ENCODE data around the gene EXOC6.
"Not testable (repeated sequence)": the region's sequence is repeated elsewhere in the genome, so short reads cannot be mapped to it uniquely, and the experiment has no call there.

EXOC6 gene

GRCh38 chr10:92946491-92946890 is 98.2 kb downstream of the EXOC6 start:
- DNase-seq = no peak

DNA sequence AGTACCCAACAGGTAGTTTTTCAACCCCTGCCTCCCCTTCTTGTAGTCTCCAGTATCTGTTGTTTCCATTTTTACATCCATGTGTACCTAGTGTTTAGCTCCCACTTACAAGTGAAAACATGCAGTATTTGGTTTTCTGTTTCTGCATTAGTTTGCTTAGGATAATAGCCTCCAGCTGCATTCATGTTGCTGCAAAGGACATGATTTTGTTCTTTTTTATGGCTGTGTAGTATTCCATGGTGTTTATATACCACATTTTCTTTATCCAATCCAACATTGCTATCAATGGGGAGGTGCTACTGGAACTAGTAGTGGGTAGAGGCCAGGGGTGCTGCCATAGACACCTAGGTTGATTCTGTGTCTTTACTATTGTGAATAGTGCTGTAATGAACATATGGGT is 104.3 kb downstream of the EXOC6 start:
- DNase-seq = not testable (repeated sequence)

- DNase-seq = no peak
These were observed 109.1 kb downstream of the EXOC6 start for GRCh38 chr10:92957223-92958010.

- DNase-seq = no peak
These were observed 113.3 kb downstream of the EXOC6 start for GRCh38 chr10:92961638-92962037.

- DNase-seq = no peak
These were observed 117.0 kb downstream of the EXOC6 start for GRCh38 chr10:92965314-92965713.

DNA sequence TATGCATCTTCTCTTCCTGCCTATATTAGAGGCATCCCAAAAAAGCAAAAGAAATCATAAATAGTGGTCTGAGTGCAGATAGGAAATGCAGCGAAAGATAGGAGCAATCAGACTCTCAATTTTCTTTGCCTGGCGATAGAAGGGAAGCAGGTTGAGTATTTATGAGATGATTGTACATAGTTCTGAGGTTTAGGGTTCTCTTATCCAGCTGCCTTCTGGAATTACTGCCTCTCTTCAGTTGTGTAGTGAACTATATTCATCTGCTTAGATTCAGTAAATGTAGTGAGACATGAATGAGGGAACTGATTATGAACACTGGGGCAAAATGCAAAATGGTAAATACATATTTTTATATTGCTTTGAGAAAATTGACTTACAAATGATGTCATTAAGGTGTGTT is 119.3 kb downstream of the EXOC6 start:
- no peak for DNase-seq

DNA sequence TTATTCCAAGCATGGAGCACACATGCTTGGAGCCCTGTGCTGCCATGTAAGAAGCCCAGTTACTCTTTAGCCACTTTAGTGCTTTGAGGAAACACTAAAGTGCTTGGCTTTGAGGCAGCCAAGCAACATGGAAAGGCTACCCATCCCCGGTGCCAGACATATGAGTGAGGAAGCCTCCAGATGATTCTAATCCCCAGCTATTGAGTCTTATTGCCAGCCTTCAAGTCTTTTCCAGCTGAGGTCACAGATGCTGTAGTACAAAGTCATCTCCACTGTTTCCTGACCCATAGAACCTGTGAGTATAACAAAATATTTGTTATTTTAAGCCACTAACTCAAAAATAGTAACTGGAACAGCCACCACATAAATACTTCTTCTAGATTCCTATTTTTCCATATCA is 120.8 kb downstream of the EXOC6 start:
- DNase-seq = no peak

- no peak for DNase-seq
These were observed 122.2 kb downstream of the EXOC6 start for GRCh38 chr10:92970301-92971070.

DNA sequence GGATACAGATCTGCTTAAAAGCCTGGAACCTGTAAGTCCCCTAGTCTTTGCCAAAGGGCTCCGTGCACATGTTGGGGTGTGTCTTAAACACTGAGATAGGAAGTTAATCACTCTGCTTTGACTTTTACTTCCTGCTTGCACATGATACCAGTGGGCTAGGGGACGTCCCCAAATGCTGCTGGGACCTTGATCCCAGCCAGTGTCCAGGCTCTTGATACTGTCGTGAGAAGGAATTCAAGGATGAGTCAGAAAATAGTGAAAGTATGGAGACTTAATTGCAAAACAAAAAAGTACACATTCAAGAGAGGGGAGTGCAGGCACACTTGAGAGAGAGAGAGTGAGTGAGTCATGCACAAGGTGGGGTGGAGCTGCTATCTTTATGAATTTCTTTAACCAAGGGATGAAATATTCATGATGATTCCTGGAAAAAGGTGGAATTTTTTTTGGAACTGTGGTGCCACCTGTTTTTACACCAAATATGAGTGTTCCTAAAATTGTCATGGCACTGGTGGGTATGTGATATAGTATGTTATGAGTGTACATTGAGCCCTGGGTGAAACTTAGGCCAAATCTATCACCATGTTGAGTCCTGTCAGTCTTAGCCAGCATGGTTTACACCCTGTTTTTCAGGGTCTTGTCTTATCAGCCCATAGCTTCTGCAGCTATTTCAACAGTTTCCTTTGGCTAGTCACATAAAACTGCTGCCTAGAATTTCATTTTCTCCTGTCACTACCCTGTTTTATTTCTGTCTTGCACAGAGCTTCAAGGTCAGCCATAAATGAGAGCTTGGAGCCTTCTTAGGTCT is 123.9 kb downstream of the EXOC6 start:
- peak; percentile 13 for DNase-seq

DNA sequence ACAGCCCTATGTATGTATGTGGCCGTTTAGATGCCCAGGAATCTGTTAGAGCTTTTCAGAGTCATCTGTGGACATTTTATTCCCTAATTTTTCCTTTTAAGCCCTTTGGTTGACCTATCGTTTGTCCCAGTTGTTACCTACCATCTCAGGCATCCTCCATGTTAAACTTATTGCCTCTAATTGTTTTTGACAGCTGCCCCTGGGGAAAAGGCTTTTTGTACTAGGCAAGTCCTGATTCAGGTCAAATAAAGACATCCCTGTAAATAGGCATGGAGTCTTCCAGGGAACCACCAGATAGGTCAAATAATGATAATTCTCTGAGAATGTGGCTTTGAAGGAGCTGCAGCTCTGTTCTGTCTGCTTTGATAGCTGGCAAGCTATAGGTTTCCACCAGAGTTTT is 124.6 kb downstream of the EXOC6 start:
- DNase-seq = no peak

DNA sequence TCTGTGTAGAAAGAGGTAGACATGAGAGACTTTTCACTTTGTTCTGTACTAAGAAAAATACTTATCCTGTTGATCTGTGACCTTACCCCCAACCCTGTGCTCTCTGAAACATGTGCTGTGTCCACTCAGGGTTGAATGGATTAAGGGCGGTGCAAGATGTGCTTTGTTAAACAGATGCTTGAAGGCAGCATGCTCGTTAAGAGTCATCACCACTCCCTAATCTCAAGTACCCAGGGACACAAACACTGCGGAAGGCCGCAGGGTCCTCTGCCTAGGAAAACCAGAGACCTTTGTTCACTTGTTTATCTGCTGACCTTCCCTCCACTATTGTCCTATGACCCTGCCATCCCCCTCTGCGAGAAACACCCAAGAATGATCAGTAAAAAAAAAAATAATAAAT is 128.0 kb downstream of the EXOC6 start:
- DNase-seq = not testable (repeated sequence)

- no peak for DNase-seq
These were observed 140.9 kb downstream of the EXOC6 start for GRCh38 chr10:92989250-92989649.

DNA sequence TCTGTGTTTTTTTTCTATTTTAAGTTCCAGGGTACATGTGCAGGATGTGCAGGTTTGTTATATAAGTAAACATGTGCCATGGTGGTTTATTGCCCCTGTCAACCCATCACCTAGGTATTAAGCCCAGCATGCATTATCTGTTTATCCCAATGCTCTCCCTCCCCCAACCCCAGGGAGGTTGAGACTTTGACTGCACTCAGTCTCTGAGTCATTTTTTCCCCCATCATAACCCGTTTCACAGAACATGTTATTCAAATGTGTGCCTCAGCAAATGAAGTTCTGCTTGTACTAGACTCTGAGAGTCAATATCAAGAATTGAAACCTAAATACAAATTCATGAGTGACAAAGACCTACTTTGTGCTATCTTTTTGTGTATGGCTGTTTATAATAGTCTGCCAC is 142.3 kb downstream of the EXOC6 start:
- DNase-seq = no peak

GRCh38 chr10:92991513-92991912 is 143.2 kb downstream of the EXOC6 start:
- no peak for DNase-seq

- no peak for DNase-seq
These were observed 145.5 kb downstream of the EXOC6 start for GRCh38 chr10:92993699-92994272.

GRCh38 chr10:92995509-92995908 is 147.2 kb downstream of the EXOC6 start:
- no peak for DNase-seq

- DNase-seq = no peak
These were observed 149.3 kb downstream of the EXOC6 start for GRCh38 chr10:92997620-92998019.

DNA sequence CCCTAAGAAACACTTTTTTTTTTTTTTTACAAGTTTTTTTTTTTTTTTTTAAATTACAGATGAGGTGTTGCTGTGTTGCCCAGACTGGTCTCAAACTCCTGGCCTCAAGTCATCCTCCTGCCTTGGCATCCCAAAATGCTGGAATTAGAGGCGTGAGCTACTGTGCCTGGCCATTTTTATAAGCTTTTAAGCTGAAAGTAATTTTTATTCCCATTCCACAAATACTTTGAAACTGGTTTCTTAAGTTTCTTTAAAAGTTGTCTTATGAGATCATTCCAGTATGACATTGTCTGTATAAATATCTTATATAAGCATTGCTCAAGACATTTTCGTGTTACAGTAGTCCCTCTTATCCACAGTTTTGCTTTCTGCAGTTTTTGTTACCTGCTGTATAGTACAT is 150.9 kb downstream of the EXOC6 start:
- no peak for DNase-seq

GRCh38 chr10:93006435-93007039 is 158.2 kb downstream of the EXOC6 start:
- no peak for DNase-seq

- DNase-seq = no peak
These were observed 167.4 kb downstream of the EXOC6 start for GRCh38 chr10:93015722-93016121.

- DNase-seq = no peak
These were observed 174.8 kb downstream of the EXOC6 start for GRCh38 chr10:93023013-93023650.

GRCh38 chr10:93026072-93026471 is 177.8 kb downstream of the EXOC6 start:
- DNase-seq = no peak
